HUES6 (cell line): ENCODE data around the gene CCDC88A.
A peak's percentile ranks its signal among the peaks of the same experiment; 100 is the strongest.
"Not testable (repeated sequence)": the region's sequence is repeated elsewhere in the genome, so short reads cannot be mapped to it uniquely, and the experiment has no call there.

Source experiments
- H3K27ac ChIP-seq: 2 replicates; pipeline ENCODE4 v1.7.0; 2013; ENCODE audit warnings: low read depth, mild to moderate bottlenecking, low read length, inconsistent platforms
- H3K27me3 ChIP-seq: 2 replicates; pipeline ENCODE4 v1.6.1; 2013; ENCODE audit warnings: low read length; ENCODE audit not compliant: control insufficient read depth, insufficient read depth
- H3K36me3 ChIP-seq: 2 replicates; pipeline ENCODE4 v1.6.1; 2013; ENCODE audit warnings: low read length; ENCODE audit not compliant: control insufficient read depth, insufficient read depth
- H3K4me1 ChIP-seq: 2 replicates; pipeline ENCODE4 v1.6.1; 2013; ENCODE audit warnings: low read length; ENCODE audit not compliant: control insufficient read depth, insufficient read depth
- H3K4me3 ChIP-seq: 2 replicates; pipeline ENCODE4 v1.5.1; 2013; ENCODE audit warnings: low read depth, low read length
- H3K9ac ChIP-seq: one replicate; pipeline ENCODE4 v1.6.1; 2013; ENCODE audit warnings: mild to moderate bottlenecking, low read length
- H3K9me3 ChIP-seq: 2 replicates; pipeline ENCODE4 v1.6.1; 2013; ENCODE audit warnings: low read depth, low read length; ENCODE audit not compliant: control insufficient read depth, insufficient read depth

CCDC88A gene

DNA sequence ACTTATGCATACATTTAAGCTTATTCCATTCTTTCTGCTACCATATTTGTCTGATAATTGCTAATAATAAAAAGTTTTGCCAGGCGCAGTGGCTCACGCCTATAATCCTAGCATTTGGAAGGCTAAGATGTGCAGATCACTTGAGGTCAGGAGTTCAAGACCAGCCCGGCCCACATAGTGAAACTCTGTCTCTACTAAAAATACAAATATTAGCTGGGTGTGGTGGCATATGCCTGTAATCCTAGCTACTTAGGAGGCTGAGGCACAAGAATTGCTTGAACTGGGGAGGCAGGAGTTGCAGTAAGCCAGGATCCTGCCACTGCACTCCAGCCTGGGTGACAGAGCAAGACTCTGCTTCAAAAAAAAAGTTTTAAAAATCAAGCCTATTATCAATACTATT is 160.1 kb downstream of the CCDC88A start:
- not testable (repeated sequence) for H3K9ac ChIP-seq, H3K27ac ChIP-seq, H3K4me1 ChIP-seq, H3K9me3 ChIP-seq, H3K4me3 ChIP-seq, H3K27me3 ChIP-seq
- H3K36me3 ChIP-seq = peaks cover 52% of the 10 kb centered on the region

DNA sequence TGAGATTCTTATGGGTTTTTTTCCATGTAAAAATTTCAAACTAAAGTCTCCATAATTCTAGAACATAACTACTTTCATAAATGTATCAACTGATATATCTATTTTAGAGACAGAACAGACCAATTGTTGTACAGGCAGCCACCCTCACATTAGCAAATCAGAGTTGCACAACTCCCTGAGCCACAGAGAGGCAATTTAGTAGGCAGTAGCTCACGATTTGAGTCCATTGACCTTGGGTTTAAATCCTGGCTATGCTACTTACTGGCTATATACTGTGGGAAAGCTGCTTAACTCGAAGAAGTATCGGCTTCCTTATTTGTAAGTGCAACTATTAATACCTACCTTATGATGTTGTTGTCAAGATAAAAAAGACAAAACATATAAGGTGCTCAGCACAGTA is 166.8 kb downstream of the CCDC88A start:
- H3K4me3 ChIP-seq = no peak overlapping the region
- no peak overlapping the region for H3K9ac ChIP-seq
- no peaks in the 10 kb centered on the region for H3K9me3 ChIP-seq
- H3K36me3 ChIP-seq = peaks cover 64% of the 10 kb centered on the region
- H3K4me1 ChIP-seq = no peaks in the 10 kb centered on the region
- no peak overlapping the region for H3K27ac ChIP-seq
- no peaks in the 10 kb centered on the region for H3K27me3 ChIP-seq

DNA sequence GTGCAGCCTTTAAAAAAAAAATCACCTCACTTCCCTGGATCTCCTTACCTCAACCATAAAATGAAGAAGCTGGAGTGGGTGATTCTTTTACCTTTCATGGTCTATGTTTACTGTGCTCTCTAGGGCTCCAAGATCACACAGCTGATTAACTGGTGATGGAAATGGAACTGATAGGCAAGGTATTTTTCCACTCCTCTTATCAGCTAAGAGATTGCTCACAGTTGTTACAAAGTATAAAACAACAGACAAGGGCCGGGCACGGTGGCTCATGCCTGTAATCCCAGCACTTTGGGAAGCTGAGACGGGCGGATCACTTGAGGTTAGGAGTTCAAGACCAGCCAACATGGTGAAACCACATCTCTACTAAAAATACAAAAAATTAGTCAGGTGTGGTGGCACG is 172.6 kb downstream of the CCDC88A start:
- no peaks in the 10 kb centered on the region for H3K27me3 ChIP-seq
- peak overlapping the region; percentile 26 for H3K9ac ChIP-seq
- no peaks in the 10 kb centered on the region for H3K9me3 ChIP-seq
- no peak overlapping the region for H3K4me3 ChIP-seq
- H3K4me1 ChIP-seq = no peaks in the 10 kb centered on the region
- H3K36me3 ChIP-seq = peaks cover 82% of the 10 kb centered on the region
- no peak overlapping the region for H3K27ac ChIP-seq

DNA sequence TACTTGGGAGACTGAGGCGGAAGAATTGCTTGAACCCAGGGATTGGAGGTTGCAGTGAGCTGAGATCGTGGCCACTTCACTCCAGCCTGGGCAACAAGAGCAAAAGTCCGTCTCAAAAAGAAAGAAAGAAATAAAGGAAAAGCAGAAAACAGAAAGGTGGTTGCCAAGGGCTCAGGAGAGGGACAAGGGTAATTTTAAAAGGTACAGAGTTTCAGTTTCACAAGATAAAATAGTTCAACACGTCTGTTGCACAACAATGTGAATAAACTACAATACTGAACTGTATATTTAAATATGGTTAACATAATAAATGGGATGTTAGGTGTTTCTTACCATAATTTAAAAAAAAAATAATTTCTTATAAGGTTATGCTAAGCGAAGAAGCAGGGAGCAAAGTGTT is 174.2 kb downstream of the CCDC88A start:
- H3K36me3 ChIP-seq = peaks cover 77% of the 10 kb centered on the region
- H3K4me1 ChIP-seq = no peaks in the 10 kb centered on the region
- no peak overlapping the region for H3K4me3 ChIP-seq
- H3K9me3 ChIP-seq = no peaks in the 10 kb centered on the region
- no peaks in the 10 kb centered on the region for H3K27me3 ChIP-seq
- no peak overlapping the region for H3K27ac ChIP-seq
- no peak overlapping the region for H3K9ac ChIP-seq

DNA sequence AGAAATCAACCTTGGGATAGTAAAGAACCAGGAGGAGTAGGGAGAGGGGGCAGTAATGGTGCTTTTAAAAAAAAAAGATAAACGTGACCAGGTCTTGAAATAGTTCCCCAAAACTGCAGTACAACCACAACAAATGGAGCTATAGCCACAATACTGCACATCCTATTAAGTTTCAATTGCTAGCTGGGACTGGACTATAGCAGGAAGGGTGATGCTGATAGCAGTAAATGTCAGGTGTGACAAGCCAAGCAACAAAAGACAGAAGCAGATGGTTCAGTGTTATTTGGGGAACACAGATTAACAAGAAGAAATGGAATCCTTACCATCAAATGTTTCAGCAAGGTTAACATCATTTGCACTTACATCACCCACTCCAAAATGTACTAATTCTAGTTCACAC is 177.0 kb downstream of the CCDC88A start:
- no peaks in the 10 kb centered on the region for H3K9me3 ChIP-seq
- H3K27me3 ChIP-seq = no peaks in the 10 kb centered on the region
- H3K36me3 ChIP-seq = peaks cover 66% of the 10 kb centered on the region
- no peaks in the 10 kb centered on the region for H3K4me1 ChIP-seq
- H3K4me3 ChIP-seq = no peak overlapping the region
- no peak overlapping the region for H3K27ac ChIP-seq
- H3K9ac ChIP-seq = no peak overlapping the region

DNA sequence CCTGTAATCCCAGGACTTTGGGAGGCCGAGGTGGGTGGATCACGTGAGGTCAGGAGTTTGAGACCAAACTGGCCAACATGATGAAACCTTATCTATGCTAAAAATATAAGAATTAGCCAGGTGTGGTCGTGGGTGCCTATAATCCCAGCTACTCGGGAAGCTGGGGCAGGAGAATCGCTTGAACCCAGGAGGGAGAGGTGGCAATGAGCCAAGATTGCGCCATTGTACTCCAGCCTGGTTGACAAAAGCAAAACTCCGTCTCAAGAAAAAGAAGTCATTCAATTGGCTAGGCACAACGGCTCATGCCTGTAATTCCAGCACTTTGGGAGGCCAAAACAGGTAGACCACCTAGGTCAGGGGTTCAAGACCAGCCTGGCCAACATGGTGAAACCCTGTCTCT is 178.1 kb downstream of the CCDC88A start:
- H3K4me3 ChIP-seq = not testable (repeated sequence)

DNA sequence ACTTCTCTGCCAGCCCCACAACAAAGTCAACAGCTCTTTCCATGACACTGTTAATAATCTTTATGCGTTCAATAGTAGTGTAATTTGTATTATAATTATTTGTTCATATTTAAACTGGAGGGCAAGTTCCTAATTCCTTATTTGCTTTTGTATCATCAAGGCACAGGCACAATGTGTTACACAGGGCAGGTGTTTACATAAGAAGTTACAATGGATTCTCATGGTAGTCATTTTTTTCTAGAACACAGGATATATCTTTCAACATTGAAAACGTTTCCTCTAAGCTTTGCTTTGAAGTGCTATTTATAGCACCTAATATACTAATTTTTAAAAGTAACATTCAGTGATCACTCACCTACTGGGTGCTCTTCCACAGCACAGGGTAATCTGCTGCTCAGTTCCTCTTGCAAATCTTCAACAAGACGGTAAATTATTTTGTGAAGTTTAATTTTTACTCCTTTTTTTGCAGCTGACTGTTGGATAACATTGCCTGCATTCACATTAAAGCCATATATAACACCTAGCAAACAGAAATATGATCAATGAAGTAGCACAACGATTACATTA is 179.9 kb downstream of the CCDC88A start:
- Histone ChIP-seq H3K36me3 (peaks cover 65% of the 10 kb centered on the region), H3K9ac (no peak overlapping the region), H3K27ac (no peak overlapping the region), H3K27me3 (no peaks in the 10 kb centered on the region), H3K4me3 (no peak overlapping the region), H3K4me1 (no peaks in the 10 kb centered on the region), H3K9me3 (no peaks in the 10 kb centered on the region)

More for the DNA sequence above, 178.1 kb downstream of the CCDC88A start:
- not testable (repeated sequence) for H3K27ac ChIP-seq, H3K9ac ChIP-seq, H3K9me3 ChIP-seq, H3K4me1 ChIP-seq, H3K27me3 ChIP-seq
- H3K36me3 ChIP-seq = peaks cover 63% of the 10 kb centered on the region
